ENCODE results near the gene RPP25. TPM values are rescaled to one million over a fixed set of nuclear protein-coding genes. Genes with fewer than 3 reads are reported as not detected.
"Not testable (repeated sequence)": the region's sequence is repeated elsewhere in the genome, so short reads cannot be mapped to it uniquely, and the experiment has no call there.

Gene RPP25
- total RNA-seq, 1 donor from 2014 or later, result 5.4 TPM

- intact Hi-C loops (cut with micrococcal nuclease), result no loop called here
Observed at GRCh38 chr15:74928771-74929198, 27.8 kb downstream of the RPP25 start.

DNA sequence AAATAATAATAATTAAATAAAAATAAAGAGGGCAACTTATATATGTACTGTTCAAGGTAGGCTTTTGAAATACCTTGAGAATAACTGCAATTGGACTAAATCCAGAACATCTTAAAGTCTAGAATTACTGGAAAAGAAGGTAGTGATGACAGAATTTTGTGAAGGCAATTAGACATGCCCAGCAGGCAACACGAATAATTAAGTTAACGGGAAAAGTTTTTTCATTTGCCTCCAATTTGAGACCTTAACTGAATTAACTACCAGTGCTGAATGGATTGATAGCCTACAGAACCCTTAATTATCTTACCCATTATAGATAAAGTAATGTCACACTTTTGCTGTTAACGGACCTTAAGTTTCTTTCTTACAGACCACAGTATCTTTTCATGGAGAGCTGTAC, 32.0 kb downstream of the RPP25 start:
- intact Hi-C loops (cut with micrococcal nuclease), result no loop called here

DNA sequence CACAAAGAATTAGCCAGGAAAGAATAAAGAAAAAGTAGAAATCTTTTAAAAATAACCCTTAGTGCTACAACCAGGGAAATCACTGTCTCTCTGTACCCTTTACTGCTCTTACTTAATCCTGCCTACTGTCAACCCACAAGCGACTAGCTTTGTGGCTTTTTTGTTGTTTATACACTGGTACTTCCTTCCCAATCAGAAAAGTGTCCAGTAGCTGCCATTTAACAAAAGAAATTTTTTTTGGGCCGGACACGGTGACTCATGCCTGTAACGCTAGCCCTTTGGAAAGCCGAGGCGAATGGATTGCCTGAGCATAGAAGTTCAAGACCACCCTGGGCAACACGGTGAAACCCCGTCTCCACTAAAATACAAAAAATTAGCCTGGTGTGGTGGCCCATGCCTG, 36.1 kb downstream of the RPP25 start:
- intact Hi-C loops (cut with micrococcal nuclease), result no loop called here

GRCh38 chr15:74917676-74918075, 38.9 kb downstream of the RPP25 start:
- intact Hi-C loops (cut with micrococcal nuclease), result loop anchor here (2.0 kb wide), 1 partner anchor 15 kb away; no protein-coding TSS in a partner anchor

DNA sequence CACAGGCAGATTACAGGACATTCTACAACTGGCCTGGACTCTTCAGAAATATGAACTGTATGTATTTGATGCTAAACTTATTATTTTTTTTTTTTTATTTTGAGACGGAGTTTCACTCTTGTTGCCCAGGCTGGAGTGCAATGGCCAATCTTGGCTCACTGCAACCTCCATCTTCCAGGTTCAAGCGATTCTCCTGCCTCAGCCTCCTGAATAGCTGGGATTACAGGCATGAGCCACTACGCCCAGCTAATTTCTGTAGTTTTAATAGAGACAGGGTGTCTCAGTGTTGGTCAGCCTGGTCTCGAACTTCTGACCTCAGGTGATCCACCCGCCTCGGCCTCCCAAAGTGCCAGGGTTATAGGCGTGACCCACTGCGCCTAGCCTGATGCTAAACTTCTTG, 42.8 kb downstream of the RPP25 start:
- intact Hi-C loops (cut with micrococcal nuclease), result not testable (repeated sequence)

GRCh38 chr15:74913041-74913440, 43.5 kb downstream of the RPP25 start:
- intact Hi-C loops (cut with micrococcal nuclease), result no loop called here

GRCh38 chr15:74908635-74909034, 47.9 kb downstream of the RPP25 start:
- intact Hi-C loops (cut with micrococcal nuclease), result no loop called here

- intact Hi-C loops (cut with micrococcal nuclease), result loop anchor here (2.0 kb wide), 2 partner anchors 43 to 273 kb away; no protein-coding TSS in a partner anchor
Observed at GRCh38 chr15:74907163-74907870, 49.3 kb downstream of the RPP25 start.

DNA sequence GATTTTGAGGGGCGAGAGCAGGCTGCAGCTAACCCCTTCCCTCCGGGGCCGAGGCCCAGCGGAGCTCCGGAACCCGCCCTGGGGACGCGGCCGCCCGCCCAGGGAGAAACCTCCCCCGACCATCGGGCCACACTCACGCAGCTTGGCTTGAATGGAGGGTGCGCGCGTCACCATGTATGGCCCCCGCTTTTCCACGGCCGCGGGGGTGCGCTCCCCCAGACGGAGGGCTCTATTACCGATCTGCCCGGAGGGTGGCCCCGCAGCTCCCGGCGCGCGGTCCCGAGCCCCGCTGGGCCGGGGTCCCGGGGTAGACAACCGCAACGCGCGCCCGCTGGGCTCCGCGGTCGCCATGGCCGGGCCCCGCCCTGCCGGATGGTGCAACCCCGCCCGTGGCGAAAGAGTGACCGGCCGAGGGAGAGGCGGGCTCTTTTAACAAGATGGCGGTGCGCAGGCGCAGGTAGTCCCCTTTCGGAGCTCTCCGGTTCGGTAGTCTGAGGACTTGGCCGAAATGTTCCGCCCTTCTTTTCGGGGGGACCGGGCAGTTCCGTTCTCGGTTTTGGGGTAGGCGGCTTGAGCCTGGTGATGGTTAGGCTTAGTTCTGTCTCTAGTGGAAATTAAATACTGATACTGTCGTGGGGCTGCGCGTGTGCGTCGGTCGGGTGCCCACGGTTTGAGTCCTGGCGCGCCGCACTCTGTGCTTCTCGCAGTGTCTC, 50.0 kb downstream of the RPP25 start, which contains the start of gene FAM219B:
Gene FAM219B, minus strand, starts transcription at position 402 of the 713 bp plus-strand sequence. Its CDS starts 51 bp downstream, at position 351.
- intact Hi-C loops (cut with micrococcal nuclease), result loop anchor here (1.0 to 2.0 kb wide), 7 partner anchors 16 to 272 kb away; partner anchors contain the start of genes COX5A, MPI, SCAMP2 and ULK3

- intact Hi-C loops (cut with micrococcal nuclease), result loop anchor here (1.0 to 2.0 kb wide), 7 partner anchors 16 to 271 kb away; partner anchors contain the start of genes COX5A, MPI, SCAMP2 and ULK3
Observed at GRCh38 chr15:74906067-74906449, 50.5 kb downstream of the RPP25 start.

Other genes with a start within 250 kb of the RPP25 start
- gene CYP1A1, start 231.2 kb downstream of the RPP25 start, total RNA-seq, result 0.42 and 0.46 TPM in 2 replicates
- gene CYP1A2, start 207.9 kb downstream of the RPP25 start, total RNA-seq, result not detected in 2 replicates
- 461 and 477 TPM in 2 replicates for gene CSK, start 174.7 kb downstream of the RPP25 start, total RNA-seq
- gene LMAN1L, start 143.9 kb downstream of the RPP25 start, total RNA-seq, result 3.7 and 3.8 TPM in 2 replicates
- 0.91 and 1.4 TPM in 2 replicates for gene CPLX3, start 130.1 kb downstream of the RPP25 start, total RNA-seq
- 57.9 and 58.0 TPM in 2 replicates for gene ULK3, start 113.6 kb downstream of the RPP25 start, total RNA-seq
- gene SCAMP2, start 83.4 kb downstream of the RPP25 start, total RNA-seq, result 155 and 156 TPM in 2 replicates
- gene MPI, start 66.7 kb downstream of the RPP25 start, total RNA-seq, result 68.1 and 69.2 TPM in 2 replicates
- gene FAM219B, start 49.9 kb downstream of the RPP25 start, total RNA-seq, result 92.8 and 111 TPM in 2 replicates
- 205 and 208 TPM in 2 replicates for gene COX5A, start 18.7 kb downstream of the RPP25 start, total RNA-seq
- 0.98 and 1.4 TPM in 2 replicates for gene SCAMP5, start 38.8 kb upstream of the RPP25 start, total RNA-seq
- gene PPCDC, start 66.8 kb upstream of the RPP25 start, total RNA-seq, result 39.6 and 41.3 TPM in 2 replicates
- 117 and 122 TPM in 2 replicates for gene C15orf39, start 245.1 kb upstream of the RPP25 start, total RNA-seq

Data from T-helper 1 cell treated with Interleukin-12 subunit alpha and Interleukin-12 subunit beta and Interleukin-4 antibody, amounts not matched to agents 30 ng/mL and 1 ng/mL, for 36 hours (primary cell).